ENCODE measurements around the gene SEPTIN6.

GRCh38 chrX:119646515-119646914 lies 46.5 kb downstream of the SEPTIN6 start:
- TF ChIP-seq POLR2AphosphoS5 (IDR thresholded peaks at IDR 0.05; ENCODE audit: low read depth, low read length): no peak
- TF ChIP-seq POLR2A (IDR thresholded peaks at IDR 0.05; ENCODE audit: low read depth, low read length): no peak
- no peak for TF ChIP-seq TAF1 (IDR thresholded peaks at IDR 0.05; ENCODE audit: low read depth, low read length)

All from GM12891 (cell line).